Karpas-422 (cell line): Measurements from ENCODE around the gene AP2S1. TPM values are rescaled to one million over a fixed set of nuclear protein-coding genes. Genes with fewer than 3 reads are reported as not detected.

ENCODE experiments used
- DNase-seq: peaks from one replicate; pipeline ENCODE4 v3.0.0-alpha.2; 2015
- H2AFZ ChIP-seq: fragments of 200-600 bp; sonication (generic); 2 replicates; pipeline ENCODE4 v1.6.1; 2014; ENCODE audit warnings: antibody characterized with exemption, low read length, mixed read lengths
- H3K27ac ChIP-seq: fragments of 200-600 bp; sonication (generic); 2 replicates; pipeline ENCODE4 v1.5.1; 2014; ENCODE audit warnings: mild to moderate bottlenecking, low read length, moderate library complexity
- H3K27me3 ChIP-seq: fragments of 200-600 bp; sonication (generic); 2 replicates; pipeline ENCODE4 v1.6.1; 2014; ENCODE audit warnings: low read length, mixed read lengths
- H3K36me3 ChIP-seq: fragments of 200-600 bp; sonication (generic); 2 replicates; pipeline ENCODE4 v1.6.1; 2014; ENCODE audit warnings: low read length, mixed read lengths; ENCODE audit not compliant: insufficient read depth
- H3K4me1 ChIP-seq: fragments of 200-600 bp; sonication (generic); 2 replicates; pipeline ENCODE4 v1.6.1; 2014; ENCODE audit warnings: mild to moderate bottlenecking, low read length, mixed read lengths
- H3K4me2 ChIP-seq: fragments of 200-600 bp; sonication (generic); 2 replicates; pipeline ENCODE4 v1.6.1; 2014; ENCODE audit warnings: low read length, low read depth, mild to moderate bottlenecking; ENCODE audit not compliant: poor library complexity, severe bottlenecking
- H3K4me3 ChIP-seq: fragments of 200-600 bp; sonication (generic); 2 replicates; pipeline ENCODE4 v1.5.1; 2014; ENCODE audit warnings: mild to moderate bottlenecking, antibody characterized with exemption, low read length, mixed read lengths
- H3K79me2 ChIP-seq: fragments of 200-600 bp; sonication (generic); 2 replicates; pipeline ENCODE4 v1.6.1; 2014; ENCODE audit warnings: mild to moderate bottlenecking, low read length, mixed read lengths
- H3K9ac ChIP-seq: fragments of 200-600 bp; sonication (generic); 2 replicates; pipeline ENCODE4 v1.6.0; 2014; ENCODE audit warnings: low read length
- H3K9me2 ChIP-seq: fragments of 200-600 bp; sonication (generic), shearing (Covaris generic); replicated peaks from 2 replicates; pipeline ENCODE4 v1.6.0; 2014; ENCODE audit warnings: mild to moderate bottlenecking, low read length, moderate library complexity; ENCODE audit not compliant: insufficient read depth
- H3K9me3 ChIP-seq: fragments of 300-700, 200-600 bp; sonication (generic); 2 replicates; pipeline ENCODE4 v1.6.1; 2014; ENCODE audit warnings: low read length, mixed read lengths
- H4K20me1 ChIP-seq: fragments of 200-600 bp; sonication (generic); 2 replicates; pipeline ENCODE4 v1.6.1; 2014; ENCODE audit warnings: mild to moderate bottlenecking, antibody characterized with exemption, low read length, low read depth; ENCODE audit not compliant: insufficient read depth
- total RNA-seq: library from RNA; depleted of rRNA; stranded (reverse); fragments of >200 nt; shearing (Covaris generic); gene quantifications from 2 replicates; pipeline ENCODE4 v1.2.3, GENCODE V29; 2014; ENCODE audit warnings: low replicate concordance

Gene AP2S1
- total RNA-seq, 1 experiment from 2014 or later: 63.7 TPM

GRCh38 chr19:46862974-46863632, 12.5 kb upstream of the AP2S1 start:
- Histone ChIP-seq H3K9me2 (no peaks in the 10 kb centered on the region), H3K36me3 (peaks cover 8% of the 10 kb centered on the region; the same call in 1 of the 2 replicates), H3K27ac (peak overlapping the region; percentile 82), H3K79me2 (peaks cover 74% of the 10 kb centered on the region), H3K9ac (peak overlapping the region; percentile 96), H3K4me2 (peak overlapping the region; percentile 81), H3K4me3 (peak overlapping the region; percentile 93), H2AFZ (no peak overlapping the region), H3K27me3 (no peaks in the 10 kb centered on the region), H3K9me3 (no peaks in the 10 kb centered on the region), H4K20me1 (peaks cover 51% of the 10 kb centered on the region), H3K4me1 (peaks cover 70% of the 10 kb centered on the region)
- peak; percentile 61 for DNase-seq

GRCh38 chr19:46862503-46862834, 11.8 kb upstream of the AP2S1 start:
- peaks cover 49% of the 10 kb centered on the region for H4K20me1 ChIP-seq
- H2AFZ ChIP-seq: no peak overlapping the region

GRCh38 chr19:46861691-46862502, 11.3 kb upstream of the AP2S1 start:
- Histone ChIP-seq H3K36me3 (peaks cover 8% of the 10 kb centered on the region; the same call in 1 of the 2 replicates), H4K20me1 (peaks cover 44% of the 10 kb centered on the region), H3K4me3 (peak overlapping the region; percentile 93), H3K27me3 (no peaks in the 10 kb centered on the region), H3K9me2 (no peaks in the 10 kb centered on the region), H3K4me2 (peak overlapping the region; percentile 81), H2AFZ (no peak overlapping the region), H3K4me1 (peaks cover 57% of the 10 kb centered on the region), H3K9ac (peak overlapping the region; percentile 96), H3K9me3 (no peaks in the 10 kb centered on the region), H3K27ac (peak overlapping the region; percentile 82), H3K79me2 (peaks cover 61% of the 10 kb centered on the region)
- peak; percentile 60 for DNase-seq

More at GRCh38 chr19:46862503-46862834, 11.8 kb upstream of the AP2S1 start:
- Histone ChIP-seq H3K4me2 (peak overlapping the region; percentile 81), H3K4me1 (peaks cover 63% of the 10 kb centered on the region), H3K27ac (peak overlapping the region; percentile 82), H3K9ac (peak overlapping the region; percentile 96), H3K9me2 (no peaks in the 10 kb centered on the region), H3K36me3 (peaks cover 8% of the 10 kb centered on the region; the same call in 1 of the 2 replicates), H3K4me3 (peak overlapping the region; percentile 93), H3K27me3 (no peaks in the 10 kb centered on the region), H3K9me3 (no peaks in the 10 kb centered on the region), H3K79me2 (peaks cover 67% of the 10 kb centered on the region)
- DNase-seq: no peak

GRCh38 chr19:46860846-46861690, 10.4 kb upstream of the AP2S1 start, which contains the start of gene ARHGAP35:
TSS of gene ARHGAP35 (plus strand) at chr19:46860997. CDS start at chr19:46918676, 57,679 bp downstream.
- no peaks in the 10 kb centered on the region for H3K9me2 ChIP-seq
- H3K27ac ChIP-seq: peak within 1 kb of the TSS; percentile 93
- H3K4me1 ChIP-seq: peaks cover 55% of the 10 kb centered on the region
- H3K4me3 ChIP-seq: peak within 1 kb of the TSS; percentile 93
- H3K27me3 ChIP-seq: no peaks in the 10 kb centered on the region
- peaks cover 5% of the 10 kb centered on the region; the same call in 1 of the 2 replicates for H3K36me3 ChIP-seq
- H2AFZ ChIP-seq: peak within 1 kb of the TSS; percentile 63; the same call in 1 of the 2 replicates
- H3K4me2 ChIP-seq: peak within 1 kb of the TSS; percentile 81
- peak; percentile 65 for DNase-seq
- peaks cover 53% of the 10 kb centered on the region for H3K79me2 ChIP-seq
- H4K20me1 ChIP-seq: peaks cover 36% of the 10 kb centered on the region
- H3K9me3 ChIP-seq: no peaks in the 10 kb centered on the region
- peak within 1 kb of the TSS; percentile 96 for H3K9ac ChIP-seq

GRCh38 chr19:46860125-46860845, 9.6 kb upstream of the AP2S1 start:
- Histone ChIP-seq H3K27ac (peak overlapping the region; percentile 93), H4K20me1 (peaks cover 31% of the 10 kb centered on the region), H3K4me2 (peak overlapping the region; percentile 66), H3K9me3 (no peaks in the 10 kb centered on the region), H3K4me3 (peak overlapping the region; percentile 75), H3K4me1 (peaks cover 55% of the 10 kb centered on the region), H3K27me3 (no peaks in the 10 kb centered on the region), H3K36me3 (peaks cover 2% of the 10 kb centered on the region; the same call in 1 of the 2 replicates), H3K9ac (peak overlapping the region; percentile 90), H3K9me2 (no peaks in the 10 kb centered on the region), H3K79me2 (peaks cover 45% of the 10 kb centered on the region), H2AFZ (peak overlapping the region; percentile 63; the same call in 1 of the 2 replicates)
- DNase-seq: peak; percentile 100

- peak overlapping the region; percentile 93 for H3K27ac ChIP-seq
- peaks cover 39% of the 10 kb centered on the region for H3K79me2 ChIP-seq
- H3K9me2 ChIP-seq: no peaks in the 10 kb centered on the region
- H3K27me3 ChIP-seq: no peaks in the 10 kb centered on the region
- H3K9me3 ChIP-seq: no peaks in the 10 kb centered on the region
- H3K4me2 ChIP-seq: peak overlapping the region; percentile 66
- peak overlapping the region; percentile 63; the same call in 1 of the 2 replicates for H2AFZ ChIP-seq
- H3K4me3 ChIP-seq: peak overlapping the region; percentile 65
- H4K20me1 ChIP-seq: peaks cover 25% of the 10 kb centered on the region
- DNase-seq: no peak
- H3K4me1 ChIP-seq: peaks cover 49% of the 10 kb centered on the region
- peak overlapping the region; percentile 66 for H3K9ac ChIP-seq
- H3K36me3 ChIP-seq: no peaks in the 10 kb centered on the region
Observed at GRCh38 chr19:46859637-46860124, 9.0 kb upstream of the AP2S1 start.
